Large intestine (tissue), 1 donor: ENCODE measurements around the gene SKIC8. TPM values are rescaled to one million over a fixed set of nuclear protein-coding genes. Genes with fewer than 3 reads are reported as not detected.

ENCODE experiments used
- polyA plus RNA-seq: library from polyadenylated mRNA; unstranded; fragments of 120-200 nt; gene quantifications from one replicate; pipeline ENCODE4 v1.2.1, GENCODE V29; 2013

Gene SKIC8
- polyA plus RNA-seq, 1 donor = 65.9 TPM

Other genes with a start within 250 kb of the SKIC8 start
- gene TBC1D2B, start 221.9 kb downstream of the SKIC8 start, polyA plus RNA-seq = 44.6 TPM
- gene SH2D7, start 207.0 kb downstream of the SKIC8 start, polyA plus RNA-seq = 2.6 TPM
- 151 TPM for gene CIB2, start 168.2 kb downstream of the SKIC8 start, polyA plus RNA-seq
- 113 TPM for gene IDH3A, start 150.2 kb downstream of the SKIC8 start, polyA plus RNA-seq
- gene ACSBG1, start 65.0 kb downstream of the SKIC8 start, polyA plus RNA-seq = 1.1 TPM
- 27.3 TPM for gene DNAJA4, start 35.0 kb downstream of the SKIC8 start, polyA plus RNA-seq
- gene CRABP1, start 40.7 kb upstream of the SKIC8 start, polyA plus RNA-seq = 16.9 TPM
- 58.7 TPM for gene IREB2, start 138.6 kb upstream of the SKIC8 start, polyA plus RNA-seq
- gene HYKK, start 208.0 kb upstream of the SKIC8 start, polyA plus RNA-seq = 11.1 TPM
- 241 TPM for gene PSMA4, start 240.8 kb upstream of the SKIC8 start, polyA plus RNA-seq